Measurements from ENCODE around the gene LIME1.

DNA sequence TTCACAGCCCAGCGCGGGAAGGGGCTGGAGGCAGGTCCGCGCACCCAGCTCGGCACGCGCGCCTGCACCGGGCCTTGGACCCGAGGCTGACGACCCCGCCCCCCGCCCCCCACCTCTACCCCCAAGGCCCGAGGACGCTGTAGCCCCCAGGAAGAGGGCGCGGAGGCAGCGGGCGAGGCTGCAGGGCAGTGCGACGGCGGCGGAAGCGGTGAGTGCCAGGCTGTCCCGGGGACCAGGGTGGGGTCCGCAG lies 1.2 kb downstream of the LIME1 start:
- TF ChIP-seq, protein P1, sequence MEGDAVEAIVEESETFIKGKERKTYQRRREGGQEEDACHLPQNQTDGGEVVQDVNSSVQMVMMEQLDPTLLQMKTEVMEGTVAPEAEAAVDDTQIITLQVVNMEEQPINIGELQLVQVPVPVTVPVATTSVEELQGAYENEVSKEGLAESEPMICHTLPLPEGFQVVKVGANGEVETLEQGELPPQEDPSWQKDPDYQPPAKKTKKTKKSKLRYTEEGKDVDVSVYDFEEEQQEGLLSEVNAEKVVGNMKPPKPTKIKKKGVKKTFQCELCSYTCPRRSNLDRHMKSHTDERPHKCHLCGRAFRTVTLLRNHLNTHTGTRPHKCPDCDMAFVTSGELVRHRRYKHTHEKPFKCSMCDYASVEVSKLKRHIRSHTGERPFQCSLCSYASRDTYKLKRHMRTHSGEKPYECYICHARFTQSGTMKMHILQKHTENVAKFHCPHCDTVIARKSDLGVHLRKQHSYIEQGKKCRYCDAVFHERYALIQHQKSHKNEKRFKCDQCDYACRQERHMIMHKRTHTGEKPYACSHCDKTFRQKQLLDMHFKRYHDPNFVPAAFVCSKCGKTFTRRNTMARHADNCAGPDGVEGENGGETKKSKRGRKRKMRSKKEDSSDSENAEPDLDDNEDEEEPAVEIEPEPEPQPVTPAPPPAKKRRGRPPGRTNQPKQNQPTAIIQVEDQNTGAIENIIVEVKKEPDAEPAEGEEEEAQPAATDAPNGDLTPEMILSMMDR (conservative IDR thresholded peaks at IDR 0.05) = no peak
- no peak for TF ChIP-seq ZFX (IDR thresholded peaks at IDR 0.05)

Data from C4-2B (cell line).